ENCODE measurements around the gene IQSEC2.
A peak's percentile ranks its signal among the peaks of the same experiment; 100 is the strongest.

The IQSEC2 gene

GRCh38 chrX:53281321-53281822, at the start of gene IQSEC2:
Gene IQSEC2 (minus strand): TSS chrX:53281584.
- DNase-seq: no peak

GRCh38 chrX:53330331-53330730, 48.9 kb upstream of the IQSEC2 start:
- DNase-seq: no peak

- DNase-seq: no peak
These were observed 43.4 kb upstream of the IQSEC2 start for GRCh38 chrX:53324803-53325202.

- DNase-seq: no peak
These were observed 42.7 kb upstream of the IQSEC2 start for GRCh38 chrX:53324085-53324484.

DNA sequence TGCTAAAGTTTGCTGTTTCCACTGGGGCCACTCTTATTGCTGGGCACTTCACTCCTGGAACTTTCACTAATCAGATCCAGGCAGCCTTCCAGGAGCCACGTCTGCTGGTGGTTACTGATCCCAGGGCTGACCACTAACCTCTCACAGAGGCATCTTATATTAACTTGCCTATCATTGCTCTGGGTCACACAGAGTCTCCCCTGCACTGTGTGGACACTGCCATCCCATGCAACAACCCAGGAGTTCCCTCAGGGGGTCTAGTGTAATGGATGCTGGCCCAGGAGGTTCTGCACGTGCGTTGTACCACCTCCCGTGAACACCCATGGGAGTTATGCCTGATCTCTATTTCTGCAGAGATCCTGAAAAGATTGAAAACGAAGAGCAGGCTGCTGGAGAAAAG, 41.8 kb upstream of the IQSEC2 start:
- no peak for DNase-seq

GRCh38 chrX:53321943-53322497, 40.6 kb upstream of the IQSEC2 start:
- DNase-seq: no peak

DNA sequence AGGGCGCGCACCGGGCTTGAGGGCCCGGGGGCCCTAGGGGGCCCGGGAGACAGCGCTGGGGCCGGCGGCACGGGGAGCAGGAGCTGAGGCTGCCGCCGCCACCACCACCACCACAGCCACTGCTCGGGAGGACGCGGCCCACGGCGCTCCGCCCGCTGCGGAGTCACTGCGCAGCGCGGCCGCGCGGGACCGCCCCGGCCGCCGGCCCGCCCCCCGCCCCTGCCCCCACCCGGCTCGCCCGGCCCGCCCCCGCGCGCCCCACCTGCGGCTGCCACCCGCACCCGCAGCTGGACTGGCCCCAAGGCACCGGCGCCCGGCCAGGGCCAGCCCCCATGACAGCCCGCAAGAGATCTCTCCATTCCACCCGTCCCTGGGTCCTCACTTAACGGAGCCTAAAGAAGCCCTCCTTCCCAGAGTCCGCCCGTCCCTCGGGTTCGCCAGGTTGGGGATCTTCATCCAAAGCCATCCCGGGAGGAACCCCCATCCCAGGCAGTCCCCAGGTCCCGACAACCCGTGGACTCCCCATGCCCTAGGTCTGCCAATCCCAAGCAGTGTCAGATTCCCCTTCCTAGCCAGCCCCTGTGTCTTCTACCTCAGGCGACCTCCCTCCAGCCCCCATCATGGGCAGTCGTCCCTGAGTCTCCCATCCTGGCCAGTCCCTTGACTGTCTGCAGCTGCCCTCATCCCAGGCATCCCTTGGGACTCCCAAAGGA, 40.0 kb upstream of the IQSEC2 start:
- peak; percentile 39 for DNase-seq

GRCh38 chrX:53320543-53321229, 39.3 kb upstream of the IQSEC2 start:
- DNase-seq: peak; percentile 44

DNA sequence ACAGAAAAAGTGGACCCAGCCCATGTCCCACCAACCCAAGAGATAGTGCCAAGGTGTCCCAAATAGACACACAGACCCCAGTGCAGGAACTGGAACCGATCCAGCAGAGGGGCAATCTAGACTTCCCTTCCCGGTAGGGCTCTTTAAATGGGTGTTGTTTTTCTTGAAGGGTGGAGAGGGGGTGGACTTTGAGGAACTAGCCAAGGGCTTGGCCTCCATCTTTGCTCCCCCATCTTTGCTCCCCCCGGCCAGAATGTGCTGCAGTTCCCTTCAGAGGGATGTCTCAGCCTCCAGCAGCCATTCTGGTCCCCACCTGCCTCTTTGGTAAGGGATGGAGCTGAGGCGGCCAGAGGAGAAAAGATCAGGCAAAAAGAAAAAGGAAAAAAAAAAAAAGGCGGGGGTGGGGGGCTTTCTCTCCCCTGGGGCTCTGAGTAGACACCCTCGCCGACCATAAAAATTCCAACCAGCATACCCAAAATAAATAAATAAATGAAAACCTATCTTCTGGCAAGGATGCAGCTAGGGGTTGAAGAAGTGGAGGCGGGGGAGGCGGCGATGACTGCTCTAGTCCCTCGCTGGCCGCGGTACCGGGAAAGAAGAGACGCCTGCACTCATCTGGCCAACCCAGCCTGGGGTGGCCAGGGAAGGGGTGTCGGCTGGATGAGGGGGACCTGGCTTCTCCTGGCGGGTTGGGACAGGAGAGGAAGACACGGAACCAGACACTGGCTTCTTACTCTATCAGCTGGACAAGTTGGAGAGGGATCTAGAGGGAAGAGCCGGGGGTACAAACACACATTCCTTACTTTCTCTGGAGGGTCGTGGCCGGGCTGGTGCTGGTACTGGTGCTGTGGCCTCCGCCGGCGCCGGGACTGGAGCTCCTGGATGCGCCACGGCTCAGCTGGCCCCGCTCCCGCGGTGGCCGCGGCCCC, 38.5 kb upstream of the IQSEC2 start:
- DNase-seq: peak; percentile 10

GRCh38 chrX:53318766-53319353, 37.5 kb upstream of the IQSEC2 start:
- DNase-seq: no peak

- DNase-seq: peak; percentile 81
These were observed 36.1 kb upstream of the IQSEC2 start for GRCh38 chrX:53317365-53318069.

DNA sequence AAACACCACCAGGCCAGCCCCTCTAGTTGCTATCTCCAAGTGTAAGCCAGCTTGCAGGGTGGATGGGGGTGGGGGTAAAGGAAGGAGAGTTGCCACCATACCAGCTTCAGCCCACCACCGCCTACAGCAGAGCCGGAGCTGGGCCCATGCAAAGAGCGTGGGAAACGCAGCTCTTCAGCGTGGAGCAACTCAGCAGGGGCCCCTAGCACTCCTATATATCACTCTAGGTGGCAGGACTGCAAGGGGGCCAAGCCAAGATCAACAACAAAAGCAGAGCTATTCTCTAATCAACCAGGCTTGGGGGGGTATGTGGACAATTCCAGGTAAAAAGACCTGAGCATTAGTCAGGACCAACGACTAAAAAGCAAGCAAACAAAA, 35.5 kb upstream of the IQSEC2 start:
- no peak for DNase-seq

- DNase-seq: no peak
These were observed 34.9 kb upstream of the IQSEC2 start for GRCh38 chrX:53316111-53316859.

- no peak for DNase-seq
These were observed 32.3 kb upstream of the IQSEC2 start for GRCh38 chrX:53313728-53314105.

- peak; percentile 80 for DNase-seq
These were observed 31.8 kb upstream of the IQSEC2 start for GRCh38 chrX:53312946-53313727.

- no peak for DNase-seq
These were observed 28.5 kb upstream of the IQSEC2 start for GRCh38 chrX:53309837-53310236.

GRCh38 chrX:53308836-53309235, 27.5 kb upstream of the IQSEC2 start:
- no peak for DNase-seq

DNA sequence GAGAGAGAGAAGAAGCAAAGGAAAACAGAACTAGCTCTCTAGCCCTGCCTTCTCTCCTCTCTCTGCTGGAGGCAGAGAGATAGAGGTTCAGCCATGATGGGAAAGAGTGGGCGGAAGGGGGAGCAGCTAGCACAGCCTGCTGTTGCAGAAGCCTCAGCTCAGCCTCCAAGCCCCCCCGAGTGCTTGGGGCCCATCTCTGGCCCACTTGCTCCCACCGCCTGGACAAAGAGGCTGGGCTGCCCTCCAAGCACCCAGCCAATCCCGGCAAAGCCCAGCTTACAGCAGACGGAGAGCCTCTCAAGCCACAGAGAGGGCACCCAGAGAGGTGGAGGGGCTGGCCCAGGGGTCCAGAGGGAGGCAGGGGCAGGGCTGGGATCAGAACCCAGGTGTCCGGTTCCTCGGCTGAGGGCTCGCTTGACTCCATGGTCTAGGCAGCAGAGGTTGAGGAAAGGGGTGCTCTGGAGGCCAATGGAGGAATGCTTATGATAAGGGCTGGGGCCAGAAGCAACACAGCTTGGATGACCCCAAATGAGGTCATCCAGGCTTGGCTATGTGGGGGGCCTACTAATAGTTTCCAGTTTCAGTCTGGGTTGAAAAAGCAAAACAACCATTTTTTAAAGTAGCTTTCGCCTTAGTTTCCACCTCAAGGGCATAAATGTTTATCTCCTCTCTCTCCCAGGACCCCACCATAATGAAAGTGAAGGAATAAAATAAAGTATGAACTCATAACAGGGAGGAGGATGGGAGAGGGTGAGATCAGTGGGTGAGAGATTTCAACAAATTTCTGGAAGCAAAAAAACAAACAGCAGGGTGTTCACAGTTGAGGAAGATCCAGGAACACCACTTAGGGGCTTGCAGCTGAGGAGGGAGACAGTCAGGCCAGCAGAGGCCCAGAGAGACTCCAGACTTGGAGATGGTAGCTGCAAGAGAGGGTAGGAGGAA, 24.9 kb upstream of the IQSEC2 start:
- DNase-seq: no peak

Measured in CD4-positive, alpha-beta T cell treated with Interleukin-17A for 4 hours (primary cell).